K562 (cell line): ENCODE measurements around the gene FRYL. TPM values are rescaled to one million over a fixed set of nuclear protein-coding genes. Genes with fewer than 3 reads are reported as not detected.
A peak's percentile ranks its signal among the peaks of the same experiment; 100 is the strongest.

Source experiments
- ATAC-seq: fragments of 200-7000 bp; cut with Tn5 transposase; 3 replicates; pipeline ENCODE4 v1.9.1; 2020; ENCODE audit warnings: moderate library complexity
- BruUV-seq: library from RNA; stranded (reverse); fragments of 400-500 nt; replicated peaks from 2 replicates; lab custom pipeline; 2021; lab: Mats Ljungman, UMichigan
- CTCF ChIA-PET: fragments of 300-600 bp; formaldehyde crosslinking; extraction: SDS; loops from one replicate; lab custom pipeline; 2021; ENCODE audit warnings: low intra/inter-chr PET ratio; lab: Yijun Ruan, JAX
- POLR2A ChIA-PET: fragments of 300-600, 350-650 bp; sonication (Branson Sonifier 250); formaldehyde crosslinking; extraction: SDS; loops from one replicate; lab custom pipeline; 2021; ENCODE audit warnings: antibody characterized with exemption, inconsistent platforms; lab: Yijun Ruan, JAX
- DNase-seq, 4 experiments: peaks; one replicate each; pipeline versions ENCODE4 v3.0.0 to v3.0.0-alpha.2; 2011 to 2018; ENCODE audit warnings: low spot score in 3 of 4, mixed read lengths in 3 of 4; ENCODE audit errors: extremely low read depth in 1 of 4
- FAIRE-seq: peaks from 2 replicates; lab custom pipeline; 2011; peaks lifted over from hg19 to GRCh38; lab: Jason Lieb, UNC
- H2AFZ ChIP-seq: 2 replicates; pipeline ENCODE4 v1.6.0; 2011; ENCODE audit warnings: low read depth, low read length, control low read depth, inconsistent platforms
- H3K27ac ChIP-seq: fragments of 200-600 bp; 3 replicates; pipeline ENCODE4 v1.8.0; 2011; ENCODE audit warnings: low read depth, mild to moderate bottlenecking, control low read depth, inconsistent platforms, low read length, moderate library complexity, mixed read lengths; ENCODE audit errors: extremely low read depth
- H3K27me3 ChIP-seq, 2 experiments: fragments of 300-600 bp in 1 of 2; 2 replicates in 1 of 2; 3 replicates in 1 of 2; pipeline versions ENCODE4 v1.6.0 to v1.8.0; 2011; ENCODE audit warnings: inconsistent platforms in 2 of 2, low read length in 2 of 2, mild to moderate bottlenecking in 1 of 2, mixed read lengths in 1 of 2, moderate library complexity in 1 of 2; ENCODE audit not compliant: control insufficient read depth in 2 of 2, insufficient read depth in 2 of 2
- H3K36me3 ChIP-seq: fragments of 300-600 bp; 3 replicates; pipeline ENCODE4 v1.8.0; 2011; ENCODE audit warnings: mild to moderate bottlenecking, low read length, inconsistent platforms; ENCODE audit not compliant: control insufficient read depth, insufficient read depth
- H3K4me1 ChIP-seq, 2 experiments: fragments of 200-600 bp in 1 of 2; replicated peaks in 1 of 2; 2 replicates in 1 of 2; 3 replicates in 1 of 2; pipeline versions ENCODE4 v1.5.1 to v1.8.0; 2011; ENCODE audit warnings: inconsistent platforms in 2 of 2, low read length in 2 of 2, mild to moderate bottlenecking in 1 of 2, mixed read lengths in 1 of 2, moderate library complexity in 1 of 2; ENCODE audit not compliant: control insufficient read depth in 2 of 2, insufficient read depth in 2 of 2
- H3K4me2 ChIP-seq: 2 replicates; pipeline ENCODE4 v1.6.1; 2011; ENCODE audit warnings: low read length, control low read depth, inconsistent platforms, mixed read lengths; ENCODE audit not compliant: insufficient read depth
- H3K4me3 ChIP-seq: fragments of 200-600 bp; sonication (generic), shearing (Covaris generic); 2 replicates; pipeline ENCODE4 v1.5.1; 2016; ENCODE audit warnings: control low read depth, inconsistent platforms
- H3K79me2 ChIP-seq: fragments of 200-600 bp; 3 replicates; pipeline ENCODE4 v1.8.0; 2011; ENCODE audit warnings: low read length, inconsistent platforms; ENCODE audit not compliant: control insufficient read depth, insufficient read depth
- H3K9ac ChIP-seq, 2 experiments: 2 replicates each; pipeline versions ENCODE4 v1.6.0 to v1.6.1; 2011; ENCODE audit warnings: low read depth in 2 of 2, low read length in 2 of 2, control low read depth in 1 of 2, inconsistent platforms in 1 of 2, mild to moderate bottlenecking in 1 of 2, mixed read lengths in 1 of 2; ENCODE audit not compliant: insufficient read depth in 1 of 2
- H3K9me1 ChIP-seq: one replicate; pipeline ENCODE4 v1.6.0; 2011; ENCODE audit warnings: inconsistent platforms, mild to moderate bottlenecking, low read length, moderate library complexity; ENCODE audit not compliant: control insufficient read depth, insufficient read depth
- H3K9me3 ChIP-seq: replicated peaks from 2 replicates; pipeline ENCODE4 v1.5.1; 2011; ENCODE audit warnings: low read depth, low read length, inconsistent platforms; ENCODE audit not compliant: control insufficient read depth, insufficient read depth
- H4K20me1 ChIP-seq: replicated peaks from 2 replicates; pipeline ENCODE4 v1.6.1; 2011; ENCODE audit warnings: low read length, inconsistent platforms, mixed read lengths; ENCODE audit not compliant: control insufficient read depth, insufficient read depth
- C11orf30 ChIP-seq: fragments of 450-650 bp; IDR thresholded peaks from 2 replicates; pipeline ENCODE4 v1.6.1; 2016; ENCODE audit warnings: low read depth, mild to moderate bottlenecking
- CEBPG ChIP-seq, 3 experiments: fragments of 200-800 bp in 1 of 3; sonication (Bioruptor generic) in 1 of 3; sonication (generic) in 1 of 3; formaldehyde crosslinking in 1 of 3; IDR thresholded peaks in 2 of 3; conservative IDR thresholded peaks in 1 of 3; 2 replicates each; pipeline versions ENCODE4 v1.6.1 to v1.8.0; 2016 to 2022; ENCODE audit warnings: missing compliant biosample characterization in 2 of 3, missing genetic modification characterization in 2 of 3, mild to moderate bottlenecking in 1 of 3, missing genetic modification reagents in 1 of 3
- MAFF ChIP-seq: IDR thresholded peaks from 2 replicates; pipeline ENCODE4 v1.6.1; 2012; ENCODE audit warnings: low read length, improper control_type of control experiment
- MAFG ChIP-seq: fragments of 450-650 bp; conservative IDR thresholded peaks from 2 replicates; pipeline ENCODE4 v1.6.1; 2016; ENCODE audit warnings: missing genetic modification characterization, missing compliant biosample characterization
- MAFK ChIP-seq: IDR thresholded peaks from 2 replicates; pipeline ENCODE4 v1.6.1; 2011; ENCODE audit warnings: low read length, improper control_type of control experiment
- MCM5 ChIP-seq: fragments of 450-650 bp; IDR thresholded peaks from 2 replicates; pipeline ENCODE4 v1.6.1; 2016; ENCODE audit warnings: low read depth
- POLR2B ChIP-seq: fragments of 450-650 bp; IDR thresholded peaks from 2 replicates; pipeline ENCODE4 v1.6.1; 2018; ENCODE audit warnings: low read depth; ENCODE audit not compliant: partially characterized antibody
- SMARCA5 ChIP-seq: fragments of 450-650 bp; IDR thresholded peaks from 2 replicates; pipeline ENCODE4 v1.6.1; 2016
- SMARCB1 ChIP-seq: IDR thresholded peaks from 2 replicates; pipeline ENCODE4 v1.6.1; 2011; ENCODE audit warnings: improper control_type of control experiment, low read depth; ENCODE audit not compliant: insufficient read length
- TSHZ1 ChIP-seq: fragments of 250-450 bp; sonication (Bioruptor Pico); IDR thresholded peaks from 2 replicates; pipeline ENCODE4 v1.4.0; 2020; ENCODE audit warnings: mild to moderate bottlenecking, moderate library complexity
- ZNF316 ChIP-seq: fragments of 450-650 bp; IDR thresholded peaks from 2 replicates; pipeline ENCODE4 v1.6.1; 2016
- WGBS: fragments of 100-300 bp; shearing (Covaris generic); methylation state at CpG from one replicate; pipeline ENCODE4 v1.1.6; 2016; ENCODE audit warnings: low coverage, mixed read lengths; ENCODE audit not compliant: insufficient coverage; ENCODE audit errors: missing lambda C conversion rate; 5-methylcytosine and 5-hydroxymethylcytosine counted together
- in situ Hi-C: fragments of 300-500 bp; cut with MboI; formaldehyde crosslinking; loops from 4 replicates; pipeline ENCODE4 v1.15.0; 2018; ENCODE audit warnings: inconsistent platforms, mixed read lengths
- intact Hi-C: fragments of 100-400 bp; cut with micrococcal nuclease; formaldehyde crosslinking; loops from 2 replicates; pipeline ENCODE4 v1.14.2; 2022
- polyA plus RNA-seq, 8 experiments: library from polyadenylated mRNA; depleted of rRNA in 4 of 8; stranded (reverse) in 5 of 8; unstranded in 3 of 8; fragments of >200 nt; fragmentation: Nextera tagmentation in 2 of 8; fragmentation: Illumina TruSeq in 1 of 8; extraction: Ambion mirVana in 2 of 8; extraction: Trizol in 1 of 8; gene quantifications; 2 replicates each; pipeline versions ENCODE4 v1.2.1 to v1.2.3, GENCODE V29; 2011 to 2014; ENCODE audit warnings: inconsistent platforms in 1 of 8, missing spikeins in 1 of 8
- total RNA-seq, 7 experiments: library from RNA; depleted of rRNA in 6 of 7; stranded (reverse); fragments of >200 nt in 6 of 7; fragmentation: Illumina TruSeq in 2 of 7; extraction: Trizol in 2 of 7; gene quantifications; 2 replicates each; pipeline versions ENCODE4 v1.2.1 to v1.2.3, GENCODE V29; 2011 to 2021; ENCODE audit warnings: low replicate concordance in 1 of 7

The FRYL gene
- total and polyA plus RNA-seq, 9 of the 15 experiments (the other 6 are each of a cell fraction or from before 2014, with no cell fraction given) = 7.2 to 34.9 (median 15.9) TPM

- TF ChIP-seq TSHZ1 (CRISPR knock-in tag) = no peak
- no peak for TF ChIP-seq MCM5
These were observed 2.3 kb downstream of the FRYL start (continued) for GRCh38 chr4:48777739-48778138.

- H4K20me1 ChIP-seq = no peaks in the 10 kb centered on the region; the same call in 1 of the 2 replicates
- in situ Hi-C loops = no loop called here
- intact Hi-C loops = loop anchor here (5.0 kb wide), 2 partner anchors 48 to 187 kb away; no protein-coding TSS in a partner anchor
- no peaks in the 10 kb centered on the region for H3K27me3 ChIP-seq
- H3K9me3 ChIP-seq = no peaks in the 10 kb centered on the region
- peak; percentile 26 for FAIRE-seq
- no peak overlapping the region for H3K9ac ChIP-seq
- H3K4me2 ChIP-seq = no peak overlapping the region
- ChIA-PET POLR2A (no interaction called here), CTCF (no interaction called here)
- no peak overlapping the region for H3K27ac ChIP-seq
- 0 out of 3 replicates have a peak, but pooled peaks cover 2% of the 10 kb centered on the region for H3K36me3 ChIP-seq
- H3K79me2 ChIP-seq = peaks cover 93% of the 10 kb centered on the region
- H2AFZ ChIP-seq = no peak overlapping the region
- DNase-seq = no peak
- H3K4me3 ChIP-seq = no peak overlapping the region
- 79% methylated on average over 16 of the region's 16 CpGs for WGBS
- no TSS peak for BruUV-seq
- TF ChIP-seq CEBPG (CRISPR knock-in tag; IDR thresholded peaks at IDR 0.05) (no peak), CEBPG (tag; conservative IDR thresholded peaks at IDR 0.05 in 1 of 2, IDR thresholded peaks at IDR 0.05 in 1 of 2) (no peak), POLR2B (no peak), C11orf30 (peak; percentile 66), SMARCA5 (no peak), SMARCB1 (no peak), MAFF (peak; percentile 64; the same call in 1 of the 2 replicates), MAFK (peak; percentile 37; the same call in 1 of the 2 replicates), ZNF316 (peak; percentile 87), MAFG (peak; percentile 51; the same call in 1 of the 2 replicates)
- no peak for ATAC-seq
- peaks cover 9 to 14% of the 10 kb centered on the region in 2 experiments for H3K4me1 ChIP-seq
- H3K9me1 ChIP-seq = no peaks in the 10 kb centered on the region
These were observed 5.0 kb downstream of the FRYL start for GRCh38 chr4:48774760-48775710.
